HepG2 (cell line): Measurements from ENCODE around the gene WIPF2. TPM values are rescaled to one million over a fixed set of nuclear protein-coding genes. Genes with fewer than 3 reads are reported as not detected.
A peak's percentile ranks its signal among the peaks of the same experiment; 100 is the strongest.

Experiments used
- AGO1 ChIP-seq: fragments of 200-400 bp; formaldehyde crosslinking; IDR thresholded peaks from 2 replicates; pipeline ENCODE4 v1.6.1; 2017; ENCODE audit warnings: mild to moderate bottlenecking, low read depth, low read length, moderate library complexity; ENCODE audit not compliant: poor library complexity, severe bottlenecking
- ARNTL ChIP-seq: sonication (generic); formaldehyde crosslinking; IDR thresholded peaks from 2 replicates; pipeline ENCODE4 v1.4.0; 2020; ENCODE audit warnings: mild to moderate bottlenecking, missing genetic modification reagents
- ATF6 ChIP-seq: sonication (generic); formaldehyde crosslinking; conservative IDR thresholded peaks from 2 replicates; pipeline ENCODE4 v1.4.0; 2020; ENCODE audit warnings: missing genetic modification reagents
- CBX5 ChIP-seq: sonication (generic); formaldehyde crosslinking; IDR thresholded peaks from 2 replicates; pipeline ENCODE4 v1.4.0; 2020; ENCODE audit warnings: missing genetic modification reagents, borderline replicate concordance
- CCDC6 ChIP-seq: sonication (generic); formaldehyde crosslinking; IDR thresholded peaks from 2 replicates; pipeline ENCODE4 v1.8.1; 2022; ENCODE audit warnings: mild to moderate bottlenecking, missing genetic modification reagents, moderate library complexity
- IRF9 ChIP-seq: sonication (generic); formaldehyde crosslinking; IDR thresholded peaks from 2 replicates; pipeline ENCODE4 v1.8.0; 2022; ENCODE audit warnings: missing genetic modification reagents, mild to moderate bottlenecking, borderline replicate concordance
- MYC ChIP-seq: sonication (generic); formaldehyde crosslinking; IDR thresholded peaks from 2 replicates; pipeline ENCODE4 v1.9.0; 2021; ENCODE audit warnings: missing genetic modification reagents, borderline replicate concordance
- SMC3 ChIP-seq: IDR thresholded peaks from 2 replicates; pipeline ENCODE4 v1.6.1; 2011; ENCODE audit warnings: low read length, improper control_type of control experiment
- THAP9 ChIP-seq: sonication (generic); formaldehyde crosslinking; IDR thresholded peaks from 2 replicates; pipeline ENCODE4; 2020; ENCODE audit warnings: missing genetic modification reagents, mild to moderate bottlenecking, borderline replicate concordance
- XRCC5 ChIP-seq: fragments of 200-400 bp; formaldehyde crosslinking; optimal IDR thresholded peaks from 2 replicates; pipeline ENCODE3; 2017; ENCODE audit warnings: mild to moderate bottlenecking, low read length
- ZBED4 ChIP-seq: sonication (generic); formaldehyde crosslinking; IDR thresholded peaks from 2 replicates; pipeline ENCODE4 v1.4.0; 2020; ENCODE audit warnings: missing genetic modification reagents, borderline replicate concordance
- ZKSCAN5 ChIP-seq: sonication (generic); formaldehyde crosslinking; IDR thresholded peaks from 2 replicates; pipeline ENCODE4 v1.5.1; 2020; ENCODE audit warnings: mild to moderate bottlenecking, missing genetic modification reagents
- ZMYM2 ChIP-seq: sonication (generic); formaldehyde crosslinking; IDR thresholded peaks from 2 replicates; pipeline ENCODE4 v1.8.0; 2022; ENCODE audit warnings: mild to moderate bottlenecking, missing genetic modification reagents
- ZNF225 ChIP-seq: sonication (generic); formaldehyde crosslinking; IDR thresholded peaks from 2 replicates; pipeline ENCODE4 v1.4.0; 2020; ENCODE audit warnings: mild to moderate bottlenecking, missing genetic modification reagents
- ZNF274 ChIP-seq: sonication (generic); formaldehyde crosslinking; IDR thresholded peaks from 2 replicates; pipeline ENCODE4 v1.5.1; 2020; ENCODE audit warnings: mild to moderate bottlenecking, missing genetic modification reagents
- ZNF451 ChIP-seq: sonication (generic); formaldehyde crosslinking; IDR thresholded peaks from 2 replicates; pipeline ENCODE4 v1.5.0; 2020; ENCODE audit warnings: mild to moderate bottlenecking, missing genetic modification reagents
- ZNF510 ChIP-seq: sonication (generic); formaldehyde crosslinking; IDR thresholded peaks from 2 replicates; pipeline ENCODE4 v1.4.0; 2020; ENCODE audit warnings: low read depth, mild to moderate bottlenecking, missing genetic modification reagents
- ZNF746 ChIP-seq: sonication (generic); formaldehyde crosslinking; IDR thresholded peaks from 2 replicates; pipeline ENCODE4 v1.8.0; 2022; ENCODE audit warnings: mild to moderate bottlenecking, missing genetic modification reagents
- polyA plus RNA-seq, 8 experiments: library from polyadenylated mRNA; depleted of rRNA in 3 of 8; stranded (reverse) in 7 of 8; unstranded in 1 of 8; fragments of >200 nt; fragmentation: Illumina TruSeq in 4 of 8; extraction: Trizol in 4 of 8; gene quantifications; 2 replicates each; pipeline versions ENCODE4 v1.2.1 to v1.2.3, GENCODE V29; 2011 to 2016; ENCODE audit warnings: low read depth in 4 of 8, missing spikeins in 1 of 8, mixed read lengths in 1 of 8; ENCODE audit not compliant: insufficient read depth in 1 of 8
- total RNA-seq, 5 experiments: library from RNA; depleted of rRNA; stranded (reverse); fragments of >200 nt; fragmentation: Illumina TruSeq; extraction: Trizol; gene quantifications; 2 replicates each; pipeline ENCODE4 v1.2.3, GENCODE V29; 2016; ENCODE audit warnings: low read depth in 1 of 5

Gene WIPF2
- total and polyA plus RNA-seq, 2 of the 13 experiments (the other 11 are each of a cell fraction or from before 2014, with no cell fraction given) = 7.2 to 10.8 TPM

- TF ChIP-seq THAP9 (CRISPR knock-in tag) (peak; percentile 37; the same call in 1 of the 2 replicates), SMC3 (peak; percentile 10; the same call in 1 of the 2 replicates), ZMYM2 (no peak), XRCC5 (peak; percentile 99), ARNTL (CRISPR knock-in tag) (peak; percentile 50; the same call in 1 of the 2 replicates), MYC (CRISPR knock-in tag) (peak; percentile 17; the same call in 1 of the 2 replicates), ZNF225 (no peak), ZBED4 (CRISPR knock-in tag) (peak; percentile 49; the same call in 1 of the 2 replicates), IRF9 (CRISPR knock-in tag) (no peak), ZNF274 (CRISPR knock-in tag) (peak; percentile 55; the same call in 1 of the 2 replicates), CBX5 (CRISPR knock-in tag) (peak; percentile 37; the same call in 1 of the 2 replicates), ZNF510 (CRISPR knock-in tag) (peak; percentile 68; the same call in 1 of the 2 replicates), ZKSCAN5 (no peak), ZNF746 (CRISPR knock-in tag) (no peak), ZNF451 (CRISPR knock-in tag) (0 out of 2 replicates have a peak, but pooled peaks have one; percentile 41), CCDC6 (CRISPR knock-in tag) (peak; percentile 49; the same call in 1 of the 2 replicates), AGO1 (peak; percentile 41), ATF6 (CRISPR knock-in tag) (no peak)
Measured at GRCh38 chr17:40309031-40309948, 90.2 kb downstream of the WIPF2 start, which contains the start of gene RARA (continued).
